Neural progenitor cell (in vitro differentiated cells): Measurements from ENCODE around the gene MRPL33. TPM values are rescaled to one million over a fixed set of nuclear protein-coding genes. Genes with fewer than 3 reads are reported as not detected.

Source experiments
- DNase-seq: peaks from one replicate; pipeline ENCODE4 v3.0.0-alpha.2; 2016; ENCODE audit warnings: low spot score
- H2AFZ ChIP-seq: fragments of 200-600 bp; sonication (generic); replicated peaks from 2 replicates; pipeline ENCODE4 v1.6.1; 2016; ENCODE audit warnings: antibody characterized with exemption
- H3F3A ChIP-seq: fragments of 200-600 bp; sonication (generic); 2 replicates; pipeline ENCODE4 v1.6.1; 2016; ENCODE audit warnings: antibody characterized with exemption, low read depth
- H3K27ac ChIP-seq: fragments of 200-600 bp; sonication (generic); 2 replicates; pipeline ENCODE4 v1.5.1; 2016; ENCODE audit warnings: mild to moderate bottlenecking
- H3K27me3 ChIP-seq: fragments of 200-600 bp; sonication (generic); 2 replicates; pipeline ENCODE4 v1.6.1; 2016; ENCODE audit warnings: mild to moderate bottlenecking, moderate library complexity
- H3K36me3 ChIP-seq: fragments of 200-600 bp; sonication (generic); 2 replicates; pipeline ENCODE4 v1.5.1; 2016
- H3K4me1 ChIP-seq: fragments of 200-600 bp; sonication (generic); 2 replicates; pipeline ENCODE4 v1.6.1; 2016; ENCODE audit warnings: mixed run types
- H3K4me2 ChIP-seq: fragments of 200-600 bp; sonication (generic); 2 replicates; pipeline ENCODE4 v1.6.1; 2016
- H3K4me3 ChIP-seq: fragments of 200-600 bp; sonication (generic); 2 replicates; pipeline ENCODE4 v1.5.1; 2016
- H3K79me2 ChIP-seq: fragments of 200-600 bp; sonication (generic); 2 replicates; pipeline ENCODE4 v1.6.1; 2016; ENCODE audit warnings: low read depth
- H3K9ac ChIP-seq: fragments of 200-600 bp; sonication (generic); 2 replicates; pipeline ENCODE4 v1.6.1; 2016
- H3K9me3 ChIP-seq: fragments of 200-600 bp; sonication (generic); 2 replicates; pipeline ENCODE4 v1.5.1; 2016; ENCODE audit warnings: low read depth
- H4K20me1 ChIP-seq: fragments of 200-600 bp; sonication (generic); 2 replicates; pipeline ENCODE4 v1.6.1; 2016; ENCODE audit warnings: low read depth
- H3K27ac Mint-ChIP-seq: 3 replicates; pipeline ENCODE4 v1.8.0; 2021; ENCODE audit warnings: mixed read lengths
- H3K27me3 Mint-ChIP-seq: 2 replicates; pipeline ENCODE4 v1.8.0; 2022; ENCODE audit warnings: low read depth, mild to moderate bottlenecking, inconsistent platforms, moderate library complexity, mixed read lengths; ENCODE audit not compliant: insufficient read depth
- H3K36me3 Mint-ChIP-seq: 3 replicates; pipeline ENCODE4 v1.8.0; 2021; ENCODE audit warnings: mixed read lengths
- H3K4me1 Mint-ChIP-seq: 3 replicates; pipeline ENCODE4 v1.8.0; 2021; ENCODE audit warnings: mixed read lengths
- H3K4me3 Mint-ChIP-seq: 3 replicates; pipeline ENCODE4 v1.8.0; 2021; ENCODE audit warnings: mild to moderate bottlenecking, moderate library complexity, mixed read lengths
- H3K9me3 Mint-ChIP-seq: 3 replicates; pipeline ENCODE4 v1.8.0; 2020; ENCODE audit warnings: mixed read lengths
- CTCF ChIP-seq: fragments of 200-600 bp; sonication (generic); IDR thresholded peaks from 2 replicates; pipeline ENCODE4 v1.5.1; 2017; ENCODE audit warnings: antibody characterized with exemption, mild to moderate bottlenecking
- EZH2 ChIP-seq: fragments of 200-600 bp; sonication (generic); IDR thresholded peaks from 2 replicates; pipeline ENCODE4 v1.6.1; 2017; ENCODE audit warnings: antibody characterized with exemption, mild to moderate bottlenecking, moderate library complexity
- EZH2phosphoT487 ChIP-seq: fragments of 200-600 bp; sonication (generic); IDR thresholded peaks from 2 replicates; pipeline ENCODE4 v1.6.1; 2017; ENCODE audit warnings: antibody characterized with exemption
- total RNA-seq: library from RNA; depleted of rRNA; stranded (reverse); fragments of >200 nt; gene quantifications from 2 replicates; pipeline ENCODE4 v1.2.3, GENCODE V29; 2015; ENCODE audit warnings: low replicate concordance

MRPL33 gene
- total RNA-seq, 1 donor from 2014 or later, result 147 TPM

GRCh38 chr2:27772804-27773203 is 1.3 kb downstream of the MRPL33 start:
- no peak for DNase-seq
- Mint-ChIP-seq H3K36me3 (peaks cover 8% of the 10 kb centered on the region), H3K9me3 (no peaks in the 10 kb centered on the region), H3K27ac (no peak overlapping the region), H3K4me3 (peak overlapping the region; percentile 100), H3K4me1 (peaks cover 22% of the 10 kb centered on the region), H3K27me3 (peaks cover 6% of the 10 kb centered on the region)
- Histone ChIP-seq H3K27ac (no peak overlapping the region), H3K4me2 (peak overlapping the region; percentile 89), H2AFZ (no peak overlapping the region), H3K9me3 (no peaks in the 10 kb centered on the region), H3K4me1 (peaks cover 13% of the 10 kb centered on the region), H4K20me1 (peaks cover 13% of the 10 kb centered on the region), H3F3A (peaks cover 12% of the 10 kb centered on the region), H3K79me2 (peaks cover 61% of the 10 kb centered on the region), H3K36me3 (no peaks in the 10 kb centered on the region), H3K27me3 (no peaks in the 10 kb centered on the region), H3K4me3 (peak overlapping the region; percentile 94), H3K9ac (peak overlapping the region; percentile 24)
- TF ChIP-seq CTCF, result no peak
- TF ChIP-seq EZH2phosphoT487, result no peak
- no peak for TF ChIP-seq EZH2

- Histone ChIP-seq H3K27me3 (no peaks in the 10 kb centered on the region), H4K20me1 (peaks cover 13% of the 10 kb centered on the region), H2AFZ (no peak overlapping the region), H3K36me3 (no peaks in the 10 kb centered on the region), H3K79me2 (peaks cover 72% of the 10 kb centered on the region), H3K4me1 (peaks cover 13% of the 10 kb centered on the region), H3K27ac (no peak overlapping the region), H3F3A (peaks cover 12% of the 10 kb centered on the region), H3K9ac (no peak overlapping the region), H3K4me3 (no peak overlapping the region), H3K4me2 (peak overlapping the region; percentile 89), H3K9me3 (no peaks in the 10 kb centered on the region)
- H3K9me3 Mint-ChIP-seq, result no peaks in the 10 kb centered on the region
- H3K36me3 Mint-ChIP-seq, result peaks cover 8% of the 10 kb centered on the region
- peak overlapping the region; percentile 36 for H3K4me3 Mint-ChIP-seq
- peaks cover 22% of the 10 kb centered on the region for H3K4me1 Mint-ChIP-seq
- no peak for DNase-seq
- H3K27ac Mint-ChIP-seq, result no peak overlapping the region
- TF ChIP-seq EZH2 (no peak), EZH2phosphoT487 (no peak), CTCF (no peak)
- peaks cover 4% of the 10 kb centered on the region for H3K27me3 Mint-ChIP-seq
Measured at GRCh38 chr2:27773959-27774358, 2.4 kb downstream of the MRPL33 start.

- Mint-ChIP-seq H3K4me1 (peaks cover 18% of the 10 kb centered on the region), H3K4me3 (no peak overlapping the region), H3K36me3 (peaks cover 9% of the 10 kb centered on the region), H3K27ac (no peak overlapping the region), H3K9me3 (no peaks in the 10 kb centered on the region), H3K27me3 (peaks cover 4% of the 10 kb centered on the region)
- Histone ChIP-seq H4K20me1 (peaks cover 13% of the 10 kb centered on the region), H2AFZ (no peak overlapping the region), H3K4me3 (no peak overlapping the region), H3K9ac (peak overlapping the region; percentile 9), H3K79me2 (peaks cover 74% of the 10 kb centered on the region), H3F3A (peaks cover 20% of the 10 kb centered on the region), H3K27ac (no peak overlapping the region), H3K4me1 (peaks cover 13% of the 10 kb centered on the region), H3K9me3 (no peaks in the 10 kb centered on the region), H3K36me3 (no peaks in the 10 kb centered on the region), H3K4me2 (no peak overlapping the region), H3K27me3 (no peaks in the 10 kb centered on the region)
- TF ChIP-seq EZH2phosphoT487, result no peak
- TF ChIP-seq EZH2, result no peak
- no peak for TF ChIP-seq CTCF
- no peak for DNase-seq
Measured at GRCh38 chr2:27776097-27776496, 4.6 kb downstream of the MRPL33 start.
